Medulla oblongata (tissue), 1 donor: ENCODE results near the gene KY.
A peak's percentile ranks its signal among the peaks of the same experiment; 100 is the strongest.
"Not testable (repeated sequence)": the region's sequence is repeated elsewhere in the genome, so short reads cannot be mapped to it uniquely, and the experiment has no call there.

ENCODE experiments used
- DNase-seq: peaks from one replicate; pipeline ENCODE4 v3.0.0-alpha.2; 2015; ENCODE audit errors: extremely low spot score

The KY gene

DNA sequence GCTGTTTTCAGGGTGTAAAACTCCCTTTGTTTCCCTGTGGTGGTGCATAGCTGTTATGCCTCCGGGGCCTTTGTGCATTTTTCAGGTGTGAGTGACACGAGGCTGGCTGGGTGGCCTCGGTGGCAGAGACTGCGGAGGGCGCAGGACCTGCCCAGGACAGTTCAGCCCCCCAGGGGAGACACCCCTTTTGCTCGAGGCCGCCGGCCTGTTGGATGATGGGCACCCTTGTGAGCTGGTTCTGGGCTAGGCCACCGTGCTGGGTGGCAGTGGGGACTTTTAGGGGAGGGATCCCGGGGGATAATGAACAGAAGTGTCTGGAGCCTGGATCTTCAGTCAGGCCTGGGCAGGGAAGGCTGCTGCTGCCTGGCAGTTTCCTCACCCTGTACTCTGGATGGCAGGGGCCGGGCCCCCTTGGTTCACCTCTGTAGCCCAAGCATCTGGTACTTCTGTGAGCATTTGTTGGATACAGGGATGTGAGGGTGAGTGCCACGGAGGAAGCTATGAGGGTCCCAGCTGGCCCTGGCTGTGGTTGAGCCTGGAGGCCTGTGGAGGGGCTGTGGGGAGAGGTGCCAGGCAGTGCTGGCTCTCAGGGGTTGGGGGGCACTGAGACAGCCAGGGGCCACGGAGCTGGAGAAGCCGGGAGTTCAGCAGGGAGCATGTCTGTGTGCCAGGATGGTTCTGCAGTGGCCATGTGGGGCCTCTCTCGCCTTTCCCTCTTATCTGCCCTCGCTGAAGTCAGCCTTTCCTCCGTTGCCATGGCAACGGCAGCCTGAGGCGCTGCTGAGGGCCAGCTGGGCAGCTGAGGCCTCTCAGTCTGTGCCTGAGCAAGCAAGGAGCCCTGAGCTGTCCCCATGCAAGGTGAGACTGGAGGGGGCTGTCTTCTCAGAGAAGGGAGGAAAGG, 49.0 kb downstream of the KY start:
- DNase-seq: peak; percentile 80

DNA sequence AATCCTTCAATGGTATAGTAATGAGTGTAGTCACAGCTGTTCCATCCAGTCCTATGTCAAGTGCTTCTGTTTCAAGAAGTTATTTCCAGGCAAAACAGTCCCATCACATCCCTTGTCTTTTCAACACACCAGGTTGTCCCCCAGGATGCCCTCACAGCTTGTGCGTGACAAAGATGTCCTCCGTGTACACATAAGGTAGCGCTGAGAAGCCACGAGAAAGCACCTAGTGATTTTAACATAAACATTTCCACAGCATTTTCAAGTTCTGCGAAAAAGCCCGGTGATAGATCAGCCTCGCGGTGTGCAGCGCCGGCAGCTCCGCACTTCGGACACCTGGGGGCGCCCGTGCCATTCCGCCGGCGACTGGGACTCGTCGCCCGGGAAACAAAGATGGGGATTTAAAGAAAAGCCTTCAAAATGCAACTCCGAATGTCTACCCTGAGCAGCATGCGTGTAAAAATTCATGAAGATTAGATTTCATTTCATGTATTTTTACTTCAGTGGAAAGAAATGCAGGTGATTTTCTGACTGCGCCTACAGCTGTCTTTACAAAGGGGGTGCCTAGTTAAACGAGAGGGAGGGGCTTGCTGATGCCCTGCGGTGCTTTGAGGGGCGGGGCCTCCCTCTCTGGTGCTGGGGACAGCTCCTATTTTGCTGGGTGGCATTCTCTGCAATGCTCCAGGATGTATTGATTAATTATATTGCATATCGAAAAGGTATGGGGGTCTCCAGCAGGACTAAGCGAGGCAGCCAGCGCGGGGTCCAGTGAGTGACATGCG, 49.9 kb downstream of the KY start:
- DNase-seq: peak; percentile 76

DNA sequence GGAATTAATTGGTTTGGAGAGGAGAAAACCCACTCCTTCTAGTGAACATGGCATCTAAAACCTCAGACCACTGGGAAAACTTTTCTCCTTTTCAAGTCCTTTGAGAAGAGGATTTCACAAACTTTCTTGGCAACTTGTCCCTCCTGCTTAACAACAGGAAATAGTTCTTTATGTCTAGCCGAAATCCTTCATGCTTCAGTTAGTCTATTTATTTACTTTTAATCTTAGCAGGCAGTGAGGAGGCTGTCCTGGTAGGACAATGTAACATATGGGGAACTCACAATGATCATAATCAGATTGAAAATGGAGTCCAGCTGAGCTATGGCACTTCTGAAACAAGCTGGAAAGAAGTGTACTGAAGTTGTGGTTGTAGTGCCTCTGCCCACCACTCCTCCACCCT, 50.6 kb downstream of the KY start:
- no peak for DNase-seq

DNA sequence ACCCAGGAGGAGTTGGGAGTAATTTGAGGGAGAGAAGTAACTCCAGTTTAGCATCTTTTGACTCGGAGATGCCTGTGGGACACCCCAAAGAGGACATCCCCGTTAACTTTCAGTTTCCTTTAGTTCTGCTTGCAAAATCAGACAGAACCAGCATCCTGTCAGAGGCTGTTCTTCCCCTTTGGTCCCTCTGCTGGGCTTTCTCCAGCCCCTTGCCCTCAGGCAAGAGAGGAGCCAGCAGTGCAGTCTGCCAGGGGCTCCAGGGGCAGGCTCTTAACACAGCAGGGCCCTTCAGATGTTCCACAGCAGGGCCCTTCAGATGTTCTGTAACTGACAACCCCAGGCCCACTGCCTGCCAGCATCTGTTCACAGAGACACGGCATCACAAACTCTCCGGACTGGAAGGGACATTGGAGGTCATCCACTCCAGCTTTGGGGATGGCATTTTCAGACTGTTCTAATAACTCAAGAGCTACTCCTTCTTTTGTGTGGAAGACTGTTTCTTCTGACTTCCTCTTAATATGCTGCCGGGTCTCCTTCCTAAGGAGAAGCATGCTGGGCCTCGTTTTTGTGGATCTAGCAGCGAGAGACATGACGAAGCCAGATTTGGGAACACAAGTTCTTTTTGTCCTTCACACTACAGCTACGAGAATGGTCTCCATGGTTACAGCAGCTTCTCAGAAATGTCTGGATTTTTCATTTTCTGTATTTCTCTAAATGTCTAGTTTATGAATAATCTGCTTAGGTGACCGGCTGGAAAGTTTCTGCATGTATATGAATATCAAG, 51.9 kb downstream of the KY start:
- no peak for DNase-seq

DNA sequence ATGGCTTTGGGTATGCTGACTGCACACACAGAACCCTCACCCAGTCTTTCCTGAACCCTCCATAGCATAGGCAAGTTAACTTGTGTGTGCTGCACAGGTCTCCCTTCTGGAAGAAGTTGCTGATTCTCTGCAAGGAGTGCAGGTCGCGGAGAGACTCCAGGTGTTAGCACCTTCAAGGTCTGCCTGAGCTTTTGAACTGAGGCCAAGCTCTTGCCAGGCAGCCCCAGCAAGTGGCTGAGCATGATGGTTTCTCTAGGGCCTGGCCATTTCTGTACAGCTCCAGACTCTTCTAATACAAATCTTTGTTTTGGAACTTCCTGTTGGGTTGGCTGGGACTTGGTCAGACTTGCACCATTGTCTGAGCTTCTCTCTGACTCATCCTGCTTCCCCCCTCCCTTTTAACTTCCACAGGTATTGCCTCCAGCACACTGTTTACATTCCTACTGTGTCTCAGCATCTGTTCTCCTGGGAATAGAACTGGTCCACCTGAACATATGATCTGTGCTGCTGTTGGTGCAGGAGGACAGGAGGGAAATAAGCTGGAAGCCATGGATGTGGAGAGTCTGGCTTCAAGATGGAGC, 53.3 kb downstream of the KY start:
- no peak for DNase-seq

DNA sequence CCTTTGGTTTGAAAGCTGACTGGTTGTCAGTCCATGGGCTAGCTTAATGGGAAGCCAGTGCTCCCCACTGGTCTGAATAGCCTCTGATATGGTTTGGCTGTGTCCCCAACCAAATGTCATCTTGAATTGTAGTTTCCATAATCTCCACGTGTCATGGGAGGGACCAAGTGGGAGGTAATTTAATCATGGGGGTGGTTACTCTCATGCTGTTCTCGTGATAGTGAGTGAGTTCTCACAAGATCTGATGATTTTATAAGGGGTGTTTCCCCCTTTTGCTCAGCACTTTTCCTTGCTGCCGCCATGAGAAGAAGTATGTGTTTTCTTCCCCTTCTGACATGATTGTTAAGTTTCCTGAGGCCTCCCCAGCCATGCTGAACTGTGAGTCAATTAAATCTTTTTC, 55.8 kb downstream of the KY start:
- DNase-seq: not testable (repeated sequence)

DNA sequence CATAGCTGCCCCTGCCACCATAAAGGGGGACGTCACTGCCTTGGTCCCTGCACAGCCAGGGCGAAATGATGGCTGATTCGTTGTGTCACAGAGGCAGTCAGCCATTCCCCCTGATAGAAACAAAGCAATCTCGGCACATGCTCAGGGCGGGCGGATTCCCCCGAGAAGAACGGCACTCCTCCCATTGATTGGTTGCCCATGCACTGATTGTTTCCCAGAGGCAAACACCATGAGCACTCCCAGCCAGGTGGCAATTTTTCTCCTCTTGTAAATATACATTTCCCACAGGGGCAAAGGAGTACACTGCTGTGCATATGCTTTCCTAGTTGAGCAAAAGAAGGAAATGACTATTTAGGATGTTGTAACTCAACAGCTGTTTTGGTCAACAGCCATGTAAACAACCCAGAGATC, 56.5 kb downstream of the KY start:
- no peak for DNase-seq

DNA sequence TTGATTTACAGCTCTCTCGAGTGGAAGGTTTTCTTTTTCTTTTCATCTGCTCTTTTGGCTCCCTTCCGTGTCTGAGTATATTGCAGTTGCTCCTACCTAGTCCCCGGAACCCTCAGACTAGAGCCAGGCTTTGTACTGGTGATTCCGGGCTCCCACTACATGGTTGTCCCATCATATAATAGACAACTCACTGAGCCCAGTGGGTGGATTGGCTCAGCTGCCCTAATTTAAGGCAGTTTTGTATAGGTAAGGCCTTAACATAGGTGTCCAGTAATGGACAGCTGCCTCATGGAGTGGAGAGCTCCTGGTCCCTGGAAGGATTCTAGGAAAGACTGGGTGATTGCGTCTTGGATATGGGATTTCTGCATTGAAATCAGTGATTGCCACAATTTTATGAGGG, 58.0 kb downstream of the KY start:
- no peak for DNase-seq

DNA sequence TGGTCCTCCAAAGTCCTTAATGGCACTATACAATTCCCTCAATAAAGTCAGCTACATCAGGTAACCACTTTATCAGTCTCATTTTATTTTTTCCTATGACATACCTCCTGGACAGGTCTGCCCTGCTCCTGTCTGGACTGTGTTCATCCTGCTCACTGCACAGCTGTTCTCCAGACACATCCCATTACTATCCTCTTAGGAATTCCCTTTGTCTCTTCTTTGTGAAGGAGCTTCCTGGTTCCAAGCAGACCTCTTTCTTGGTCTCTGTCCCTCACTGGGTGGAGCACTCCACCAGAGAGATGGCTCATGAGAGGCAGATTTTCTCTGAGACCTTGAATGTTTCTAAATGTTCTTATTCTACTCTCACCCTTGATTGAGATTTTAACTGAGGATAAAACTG, 60.1 kb downstream of the KY start:
- DNase-seq: no peak

DNA sequence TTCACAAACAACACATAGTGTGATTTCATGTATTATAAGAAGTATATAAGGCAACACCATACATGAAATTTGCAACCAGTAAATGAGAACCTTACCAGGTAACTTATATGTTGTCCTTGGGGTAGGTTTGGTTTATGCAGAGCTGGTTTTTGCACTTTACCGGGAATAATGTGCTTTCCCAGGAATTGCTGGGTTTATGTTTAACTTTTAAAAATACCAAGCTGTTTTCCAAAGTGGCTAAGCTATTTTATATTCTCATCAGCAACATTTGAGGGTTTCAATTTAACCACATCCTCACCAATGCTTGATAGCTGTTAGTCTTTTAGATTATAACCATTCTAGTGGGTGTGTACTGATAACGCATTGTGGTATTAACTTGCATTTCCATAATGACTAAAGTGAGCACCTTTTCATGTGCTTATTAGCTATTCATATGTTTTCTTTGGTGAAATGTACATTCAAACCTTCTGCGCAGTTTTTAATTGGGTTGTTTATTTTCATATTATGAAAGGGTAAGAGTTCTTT, 71.6 kb downstream of the KY start:
- no peak for DNase-seq

DNA sequence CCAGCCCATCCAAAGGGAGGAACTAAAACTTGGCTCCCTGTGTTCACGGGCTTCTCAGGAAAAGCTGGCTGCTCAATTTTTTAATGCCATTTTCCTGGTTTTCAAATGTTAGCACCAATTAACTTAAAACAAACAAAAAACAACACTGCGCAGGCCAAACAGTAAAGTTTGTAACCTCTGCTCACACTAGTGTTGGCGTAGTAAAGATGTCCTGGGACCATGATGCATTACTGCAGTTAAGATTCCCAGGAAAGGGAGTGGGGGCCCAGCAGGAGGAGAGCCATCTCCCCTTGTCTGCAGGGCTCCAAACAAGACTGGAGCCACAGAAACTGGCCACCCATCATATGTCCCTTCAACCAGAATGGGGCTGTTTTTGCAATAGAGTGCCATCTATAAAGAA, 74.0 kb downstream of the KY start:
- DNase-seq: no peak

DNA sequence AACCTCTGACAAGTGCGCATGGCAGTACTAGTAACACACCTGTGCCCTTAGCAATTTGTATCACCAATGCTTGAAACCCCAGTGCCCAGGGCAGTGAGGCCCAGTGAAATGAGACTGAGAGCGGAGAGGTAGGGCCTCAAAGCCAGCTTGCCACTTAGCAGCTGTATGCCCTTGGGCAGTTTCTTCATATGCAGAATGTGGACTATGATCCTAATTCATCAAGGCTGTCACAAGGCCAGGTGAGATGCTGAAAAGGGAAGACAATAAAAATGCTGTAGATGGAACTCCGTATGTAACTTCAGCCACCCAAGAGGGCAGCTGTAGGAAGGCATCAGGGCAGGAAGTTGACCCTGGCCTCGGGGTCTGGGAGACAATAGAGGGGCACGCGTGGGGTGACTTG, 74.4 kb downstream of the KY start:
- no peak for DNase-seq

DNA sequence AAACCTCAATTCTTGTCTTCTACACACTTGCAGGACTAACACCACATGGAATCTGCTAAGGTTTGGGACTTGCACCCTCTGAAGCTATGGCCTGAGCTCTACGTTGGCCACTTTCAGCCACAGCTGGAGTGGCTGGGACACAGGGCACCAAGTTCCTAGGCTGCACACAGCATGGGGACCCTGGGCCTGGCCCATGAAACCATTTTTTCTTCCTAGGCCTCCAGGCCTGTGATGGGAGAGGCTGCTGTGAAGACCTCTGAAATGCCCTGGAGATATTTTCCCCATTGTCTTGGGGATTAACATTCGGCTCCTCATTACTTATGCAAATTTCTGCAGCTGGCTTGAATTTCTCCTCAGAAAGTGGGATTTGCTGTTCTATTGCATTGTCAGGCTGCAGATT, 80.9 kb downstream of the KY start:
- not testable (repeated sequence) for DNase-seq

DNA sequence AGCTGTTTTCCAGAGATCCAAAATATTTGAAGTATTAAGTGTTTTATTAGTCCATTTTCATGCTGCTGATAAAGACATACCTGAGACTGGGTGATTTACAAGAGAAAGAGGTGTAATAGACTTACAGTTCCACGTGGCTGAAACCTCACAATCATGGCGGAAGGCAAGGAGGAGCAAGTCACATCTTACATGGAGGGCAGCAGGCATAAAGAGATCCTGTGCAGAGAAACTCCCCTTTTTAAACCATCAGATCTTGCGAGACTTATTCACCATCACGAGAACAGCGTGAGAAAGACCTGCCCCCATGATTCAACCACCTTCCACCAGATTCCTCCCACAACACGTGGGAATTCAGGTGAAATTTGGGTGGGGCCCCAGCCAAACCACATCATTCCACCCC, 82.0 kb downstream of the KY start:
- DNase-seq: no peak

DNA sequence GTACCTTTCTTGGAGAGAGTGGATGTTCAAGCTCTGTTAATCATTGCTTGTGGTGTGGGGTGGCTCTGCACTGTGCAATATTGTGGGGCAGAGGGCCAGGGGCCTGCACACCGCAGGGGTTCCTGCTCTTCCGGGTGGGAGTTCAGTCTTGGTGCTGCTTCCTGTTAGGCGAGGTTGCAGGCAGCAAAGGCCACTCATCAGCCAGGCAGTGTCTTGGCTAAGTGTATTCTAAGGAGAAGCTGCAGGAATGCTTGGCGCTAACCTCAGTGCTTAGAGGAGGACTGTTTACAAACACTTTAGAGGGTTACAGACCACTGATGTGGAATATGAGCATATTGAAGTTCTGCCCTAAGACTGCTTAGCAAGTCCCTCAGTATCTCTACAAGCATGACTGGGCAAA, 83.2 kb downstream of the KY start:
- no peak for DNase-seq

DNA sequence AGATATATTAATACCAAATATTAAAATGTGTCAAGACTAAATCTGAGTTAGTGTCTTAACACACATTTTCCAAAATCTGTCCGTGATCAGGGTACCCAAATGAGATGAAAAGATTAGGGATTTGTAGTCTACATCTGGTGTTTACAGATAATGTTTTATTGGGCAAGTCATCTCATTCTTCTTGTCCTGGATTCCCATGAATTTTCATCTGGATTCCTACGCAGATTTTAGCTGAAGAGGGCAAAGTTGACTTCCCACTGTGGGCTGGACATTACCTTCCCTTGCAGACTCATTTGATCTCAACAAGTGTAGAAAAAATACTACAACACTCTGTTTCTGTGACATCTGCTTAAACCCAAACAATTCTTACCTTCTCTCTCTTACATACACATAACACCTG, 85.8 kb downstream of the KY start:
- DNase-seq: no peak

DNA sequence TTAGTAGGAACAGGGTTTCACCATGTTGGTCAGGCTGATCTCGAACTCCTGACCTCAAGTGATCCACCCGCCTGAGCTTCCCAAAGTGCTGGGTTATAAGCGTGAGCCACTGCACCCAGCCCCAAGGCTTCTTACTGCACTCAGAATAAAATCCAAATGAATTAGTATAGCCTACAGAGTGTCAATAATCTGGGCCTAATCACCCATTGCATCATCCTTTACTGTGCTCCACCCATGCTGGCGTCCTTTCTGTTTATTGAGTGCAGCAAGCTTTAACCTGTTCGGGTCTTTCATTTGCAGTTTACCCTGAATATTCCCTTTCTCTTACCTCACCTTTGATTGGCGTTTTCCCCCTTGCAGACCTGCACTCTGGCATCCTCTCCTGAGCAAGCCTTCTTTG, 87.2 kb downstream of the KY start:
- DNase-seq: no peak

DNA sequence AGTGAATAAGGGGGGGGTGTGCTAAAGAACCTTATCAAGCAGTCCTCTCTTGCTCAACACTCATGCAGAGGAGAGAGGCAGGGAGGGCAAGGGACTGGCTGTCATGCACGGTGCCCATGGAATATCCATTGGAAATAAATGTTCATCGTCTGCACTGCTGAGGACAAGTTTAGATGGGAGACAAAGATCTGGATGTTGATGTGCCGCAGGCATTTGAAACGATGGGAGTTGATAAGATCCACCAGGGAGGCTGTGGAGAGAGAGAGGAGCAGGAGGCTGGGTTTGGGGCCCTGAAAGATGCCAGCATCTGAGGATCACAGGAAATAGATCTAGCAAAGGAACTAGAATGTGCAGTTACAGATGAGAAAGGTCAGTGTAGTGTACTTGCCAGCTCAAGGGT, 88.8 kb downstream of the KY start:
- DNase-seq: no peak

DNA sequence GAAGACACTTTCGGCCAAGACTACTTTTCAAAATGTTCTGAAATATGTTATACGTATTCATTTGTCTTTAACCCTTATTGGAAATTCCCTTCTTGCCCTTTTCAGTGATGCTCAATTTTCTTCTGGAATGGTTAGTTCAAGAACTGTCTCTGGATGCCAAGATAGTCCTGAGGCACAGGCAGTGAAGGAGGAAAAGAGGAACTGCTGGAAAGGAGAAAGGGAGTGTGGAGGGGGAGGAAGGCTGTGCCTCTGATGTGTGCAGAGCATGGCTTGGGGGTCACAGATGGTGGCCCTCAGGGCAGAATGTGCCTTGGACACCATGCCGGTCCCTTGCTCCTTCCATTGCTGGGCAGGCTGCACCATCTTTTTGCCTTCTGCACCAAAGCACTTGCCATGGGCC, 91.2 kb downstream of the KY start:
- DNase-seq: no peak
